Activated CD4-positive, alpha-beta T cell treated with anti-CD3 and anti-CD28 coated beads, Interleukin-2, amount 10 ng/mL, durations not matched to agents 7 days and 5 days (primary cell): ENCODE data around the gene S100A5. TPM values are rescaled to one million over a fixed set of nuclear protein-coding genes. Genes with fewer than 3 reads are reported as not detected.
"Not testable (repeated sequence)": the region's sequence is repeated elsewhere in the genome, so short reads cannot be mapped to it uniquely, and the experiment has no call there.

ENCODE experiments used
- CTCF ChIA-PET: fragments of 350-600 bp; sonication (Branson Sonifier 250); formaldehyde crosslinking; loops from one replicate; lab custom pipeline; 2021; ENCODE audit warnings: antibody characterized with exemption; lab: Charles Lee
- POLR2A ChIA-PET: fragments of 350-600 bp; sonication (Branson Sonifier 250); formaldehyde crosslinking; loops from one replicate; lab custom pipeline; 2021; ENCODE audit warnings: antibody characterized with exemption; lab: Charles Lee
- DNase-seq: peaks from one replicate; pipeline ENCODE4 v3.0.0-alpha.2; 2020
- H3K27ac Mint-ChIP-seq: one replicate; pipeline ENCODE4 v1.8.0; 2021; ENCODE audit warnings: mild to moderate bottlenecking, moderate library complexity, mixed read lengths
- H3K27me3 Mint-ChIP-seq: one replicate; pipeline ENCODE4 v1.8.0; 2021; ENCODE audit warnings: mixed read lengths
- H3K36me3 Mint-ChIP-seq: one replicate; pipeline ENCODE4 v1.8.0; 2021; ENCODE audit warnings: low read depth, mixed read lengths
- H3K4me1 Mint-ChIP-seq: one replicate; pipeline ENCODE4 v1.8.0; 2021; ENCODE audit warnings: mixed read lengths
- H3K4me3 Mint-ChIP-seq: one replicate; pipeline ENCODE4 v1.8.0; 2021; ENCODE audit warnings: mild to moderate bottlenecking, moderate library complexity, mixed read lengths
- H3K9me3 Mint-ChIP-seq: one replicate; pipeline ENCODE4 v1.8.0; 2021; ENCODE audit warnings: mixed read lengths
- total RNA-seq, 2 experiments: library from RNA; stranded (reverse); gene quantifications; one replicate each; pipeline ENCODE4 v1.2.3, GENCODE V29; 2021

The S100A5 gene
- total RNA-seq, 2 experiments from 2014 or later = 3.0 to 3.8 TPM

DNA sequence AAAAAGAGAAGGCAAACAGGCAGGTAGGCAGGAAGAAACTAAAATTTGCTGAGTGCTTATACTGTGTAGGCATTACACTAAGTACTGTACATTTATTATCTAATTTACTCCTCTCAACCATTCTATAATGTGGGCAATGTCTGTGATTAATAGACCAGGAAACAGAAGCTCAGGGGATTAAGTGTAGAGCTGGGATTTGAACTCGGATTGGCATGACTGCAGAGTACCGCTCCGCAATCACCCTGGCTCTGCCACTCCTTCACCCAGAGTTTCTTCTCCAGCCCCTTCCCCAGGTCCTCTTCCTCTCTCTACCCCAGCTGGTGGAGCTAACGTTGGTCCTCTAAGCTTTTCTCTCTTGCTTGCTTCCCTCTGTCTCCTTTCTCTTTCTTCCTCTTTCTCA, 36.4 kb upstream of the S100A5 start:
- H3K9me3 Mint-ChIP-seq = no peaks in the 10 kb centered on the region
- ChIA-PET CTCF (interaction anchor here (0.6 to 2.8 kb wide), 5 partner anchors 9 to 57 kb away, joined by 3 to 13 read pairs (median 4); partner anchors contain the start of gene CHTOP), POLR2A (no interaction called here)
- peaks cover 19% of the 10 kb centered on the region for H3K4me1 Mint-ChIP-seq
- no peak for DNase-seq
- H3K4me3 Mint-ChIP-seq = no peak overlapping the region
- H3K36me3 Mint-ChIP-seq = no peaks in the 10 kb centered on the region
- no peak overlapping the region for H3K27ac Mint-ChIP-seq
- H3K27me3 Mint-ChIP-seq = peaks cover 30% of the 10 kb centered on the region

DNA sequence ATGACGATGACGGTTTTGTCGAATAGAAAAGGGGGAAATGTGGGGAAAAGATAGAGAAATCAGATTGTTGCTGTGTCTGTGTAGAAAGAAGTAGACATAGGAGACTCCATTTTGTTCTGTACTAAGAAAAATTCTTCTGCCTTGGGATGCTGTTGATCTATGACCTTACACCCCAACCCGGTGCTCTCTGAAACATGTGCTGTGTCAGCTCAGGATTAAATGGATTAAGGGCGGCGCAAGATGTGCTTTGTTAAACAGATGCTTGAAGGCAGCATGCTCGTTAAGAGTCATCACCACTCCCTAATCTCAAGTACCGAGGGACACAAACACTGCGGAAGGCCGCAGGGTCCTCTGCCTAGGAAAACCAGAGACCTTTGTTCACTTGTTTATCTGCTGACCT, 34.8 kb upstream of the S100A5 start:
- CTCF ChIA-PET = interaction anchor here (2.8 kb wide), 1 partner anchor 43 kb away, joined by 13 read pairs; no protein-coding TSS in a partner anchor
- DNase-seq, POLR2A ChIA-PET, H3K27ac Mint-ChIP-seq, H3K4me3 Mint-ChIP-seq, H3K9me3 Mint-ChIP-seq, H3K36me3 Mint-ChIP-seq: not testable (repeated sequence)
- peaks cover 25% of the 10 kb centered on the region for H3K4me1 Mint-ChIP-seq
- H3K27me3 Mint-ChIP-seq = peaks cover 30% of the 10 kb centered on the region

DNA sequence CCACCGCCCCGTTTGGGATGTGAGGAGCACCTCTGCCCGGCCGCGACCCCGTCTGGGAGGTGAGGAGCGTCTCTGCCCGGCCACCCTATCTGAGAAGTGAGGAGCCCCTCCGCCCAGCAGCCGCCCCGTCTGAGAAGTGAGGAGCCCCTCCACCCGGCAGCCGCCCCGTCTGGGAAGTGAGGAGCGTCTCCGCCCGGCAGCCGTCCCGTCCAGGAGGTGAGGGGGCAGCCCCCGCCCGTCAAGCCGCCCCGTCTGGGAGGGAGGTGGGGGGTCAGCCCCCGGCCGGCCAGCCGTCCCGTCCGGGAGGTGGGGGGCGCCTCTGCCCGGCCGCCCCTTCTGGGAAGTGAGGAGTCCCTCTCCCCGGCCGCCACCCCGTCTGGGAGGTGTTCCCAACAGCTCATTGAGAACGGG, 34.4 kb upstream of the S100A5 start:
- H3K27me3 Mint-ChIP-seq = peaks cover 30% of the 10 kb centered on the region
- H3K4me1 Mint-ChIP-seq = peaks cover 25% of the 10 kb centered on the region
- DNase-seq, H3K36me3 Mint-ChIP-seq, H3K9me3 Mint-ChIP-seq, H3K27ac Mint-ChIP-seq, CTCF ChIA-PET, POLR2A ChIA-PET, H3K4me3 Mint-ChIP-seq: not testable (repeated sequence)

DNA sequence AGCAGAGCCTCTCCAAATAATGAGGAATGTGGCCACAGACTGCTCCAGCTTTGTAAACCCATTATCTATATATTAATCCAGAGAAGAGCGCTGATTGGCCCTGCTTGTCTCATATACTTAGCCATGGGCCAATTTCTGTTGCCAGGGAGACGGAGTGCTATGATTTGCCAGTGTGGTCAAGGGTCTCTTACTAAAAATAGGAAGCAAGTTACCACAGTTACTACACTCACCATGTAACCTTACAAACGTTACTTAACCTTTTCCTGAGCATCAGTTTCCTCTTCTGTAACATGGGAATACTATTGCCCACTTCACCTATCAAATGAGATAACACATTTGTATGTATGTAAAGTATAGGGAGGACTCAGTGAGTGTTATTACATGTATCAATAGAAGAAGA, 32.6 kb upstream of the S100A5 start:
- DNase-seq = no peak
- Mint-ChIP-seq H3K36me3 (no peaks in the 10 kb centered on the region), H3K4me1 (peaks cover 34% of the 10 kb centered on the region), H3K4me3 (no peak overlapping the region), H3K27me3 (peaks cover 19% of the 10 kb centered on the region), H3K9me3 (no peaks in the 10 kb centered on the region), H3K27ac (no peak overlapping the region)
- POLR2A ChIA-PET = no interaction called here
- CTCF ChIA-PET = interaction anchor here (0.7 to 6.7 kb wide), 13 partner anchors 8 to 75 kb away, joined by 3 to 99 read pairs (median 7); partner anchors contain the start of genes S100A14, S100A5 and S100A6

DNA sequence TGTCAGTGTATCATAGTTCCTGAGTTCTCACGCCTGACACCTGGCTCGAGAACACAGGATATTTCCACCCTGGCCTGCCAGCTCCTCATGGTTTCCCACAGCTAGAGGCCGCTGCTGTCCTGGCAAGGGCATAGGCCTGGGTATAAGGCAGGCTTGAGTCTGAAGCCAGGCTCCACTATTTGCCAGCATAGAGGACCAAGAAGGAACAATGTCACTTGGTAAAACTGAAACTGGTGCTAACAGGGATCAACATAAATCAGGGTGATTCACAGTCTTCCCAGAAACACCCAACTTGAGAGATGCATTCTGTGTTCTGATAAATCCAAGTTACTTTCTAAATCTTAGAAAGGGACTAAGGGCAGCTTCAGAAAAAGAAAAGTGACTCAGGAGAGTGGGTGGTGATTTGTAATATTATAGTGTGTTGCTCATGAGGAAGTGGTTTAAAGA, 31.9 kb upstream of the S100A5 start:
- peak; percentile 68 for DNase-seq
- ChIA-PET CTCF (interaction anchor here (0.7 to 6.7 kb wide), 19 partner anchors 9 to 140 kb away, joined by 3 to 99 read pairs (median 4); partner anchors contain the start of genes S100A14, S100A5 and S100A6), POLR2A (no interaction called here)
- Mint-ChIP-seq H3K27ac (peak overlapping the region; percentile 32), H3K9me3 (no peaks in the 10 kb centered on the region), H3K4me3 (no peak overlapping the region), H3K36me3 (no peaks in the 10 kb centered on the region), H3K27me3 (peaks cover 11% of the 10 kb centered on the region), H3K4me1 (peaks cover 38% of the 10 kb centered on the region)

DNA sequence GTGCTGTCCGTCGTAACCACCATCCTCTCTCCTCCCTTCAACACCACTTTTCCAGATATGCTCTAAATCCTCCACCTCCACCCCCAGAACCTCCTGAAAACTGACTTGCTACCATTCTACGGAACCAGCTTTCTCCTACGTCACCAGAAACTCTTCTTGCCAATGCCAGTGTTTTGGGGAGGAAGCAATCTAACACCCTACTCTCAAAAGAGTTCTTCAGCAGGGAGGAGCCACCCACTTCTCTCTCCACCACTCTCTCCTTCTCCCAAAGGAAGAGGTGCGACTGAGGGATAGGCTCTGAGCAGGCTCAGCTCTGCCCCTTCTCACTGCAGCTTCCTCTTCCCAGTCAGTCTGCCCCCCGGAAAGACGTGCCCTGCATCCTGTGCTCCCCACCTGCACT, 31.0 kb upstream of the S100A5 start:
- CTCF ChIA-PET = interaction anchor here (0.7 to 6.7 kb wide), 15 partner anchors 8 to 178 kb away, joined by 3 to 99 read pairs (median 4); partner anchors contain the start of genes S100A14 and S100A6
- no peak for DNase-seq
- Mint-ChIP-seq H3K4me3 (no peak overlapping the region), H3K27ac (no peak overlapping the region), H3K9me3 (no peaks in the 10 kb centered on the region), H3K4me1 (peaks cover 41% of the 10 kb centered on the region), H3K27me3 (peaks cover 4% of the 10 kb centered on the region), H3K36me3 (no peaks in the 10 kb centered on the region)
- POLR2A ChIA-PET = no interaction called here

DNA sequence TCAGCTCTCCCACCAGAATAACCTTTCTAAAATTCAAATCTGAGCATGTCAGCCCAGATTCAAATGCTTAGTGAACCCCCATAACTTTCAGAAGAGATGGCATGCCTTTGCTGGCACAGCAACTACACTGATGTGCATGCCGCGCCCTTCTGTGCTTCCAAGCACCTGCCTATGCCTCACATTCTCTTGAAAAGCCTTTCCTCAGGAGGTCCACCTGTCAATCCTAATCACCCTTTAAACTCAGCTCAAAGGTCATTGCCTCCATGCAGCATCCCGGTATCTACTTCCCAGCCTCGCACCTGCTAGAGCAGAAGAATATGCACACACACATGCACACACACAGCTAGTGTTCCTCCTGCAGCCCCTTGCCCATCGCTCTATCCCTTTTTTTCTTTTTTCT, 30.1 kb upstream of the S100A5 start:
- Mint-ChIP-seq H3K27me3 (no peaks in the 10 kb centered on the region), H3K4me3 (no peak overlapping the region), H3K27ac (peak overlapping the region; percentile 77), H3K36me3 (no peaks in the 10 kb centered on the region), H3K4me1 (peaks cover 48% of the 10 kb centered on the region), H3K9me3 (no peaks in the 10 kb centered on the region)
- CTCF ChIA-PET = interaction anchor here (0.7 to 6.7 kb wide), 7 partner anchors 19 to 178 kb away, joined by 3 to 99 read pairs (median 4); partner anchors contain the start of genes S100A5 and S100A6
- no peak for DNase-seq
- POLR2A ChIA-PET = no interaction called here

DNA sequence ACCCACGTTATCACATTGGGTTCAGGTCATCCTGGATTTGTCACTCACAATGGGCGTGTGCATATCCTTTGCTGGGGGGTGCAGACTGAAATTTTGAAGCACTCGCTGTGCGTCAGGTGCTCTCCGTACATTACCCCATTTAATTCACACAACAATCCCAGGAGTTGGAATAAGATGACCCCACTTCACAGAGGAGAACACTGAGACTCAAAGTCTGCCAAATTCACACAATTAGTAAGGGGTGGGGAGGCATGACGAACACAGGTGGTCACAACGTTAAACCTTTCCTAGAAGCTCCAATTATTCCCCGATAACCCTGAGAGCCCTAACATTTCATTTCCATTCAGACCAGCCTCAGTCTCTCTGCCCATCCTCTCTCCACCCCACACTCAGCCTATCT, 28.7 kb upstream of the S100A5 start:
- CTCF ChIA-PET = interaction anchor here (1.2 to 6.7 kb wide), 7 partner anchors 9 to 49 kb away, joined by 3 to 99 read pairs (median 11); partner anchors contain the start of genes S100A4 and S100A6
- peak overlapping the region; percentile 43 for H3K27ac Mint-ChIP-seq
- no peaks in the 10 kb centered on the region for H3K27me3 Mint-ChIP-seq
- no peak for DNase-seq
- no peaks in the 10 kb centered on the region for H3K36me3 Mint-ChIP-seq
- H3K9me3 Mint-ChIP-seq = no peaks in the 10 kb centered on the region
- H3K4me1 Mint-ChIP-seq = peaks cover 55% of the 10 kb centered on the region
- POLR2A ChIA-PET = no interaction called here
- H3K4me3 Mint-ChIP-seq = no peak overlapping the region

DNA sequence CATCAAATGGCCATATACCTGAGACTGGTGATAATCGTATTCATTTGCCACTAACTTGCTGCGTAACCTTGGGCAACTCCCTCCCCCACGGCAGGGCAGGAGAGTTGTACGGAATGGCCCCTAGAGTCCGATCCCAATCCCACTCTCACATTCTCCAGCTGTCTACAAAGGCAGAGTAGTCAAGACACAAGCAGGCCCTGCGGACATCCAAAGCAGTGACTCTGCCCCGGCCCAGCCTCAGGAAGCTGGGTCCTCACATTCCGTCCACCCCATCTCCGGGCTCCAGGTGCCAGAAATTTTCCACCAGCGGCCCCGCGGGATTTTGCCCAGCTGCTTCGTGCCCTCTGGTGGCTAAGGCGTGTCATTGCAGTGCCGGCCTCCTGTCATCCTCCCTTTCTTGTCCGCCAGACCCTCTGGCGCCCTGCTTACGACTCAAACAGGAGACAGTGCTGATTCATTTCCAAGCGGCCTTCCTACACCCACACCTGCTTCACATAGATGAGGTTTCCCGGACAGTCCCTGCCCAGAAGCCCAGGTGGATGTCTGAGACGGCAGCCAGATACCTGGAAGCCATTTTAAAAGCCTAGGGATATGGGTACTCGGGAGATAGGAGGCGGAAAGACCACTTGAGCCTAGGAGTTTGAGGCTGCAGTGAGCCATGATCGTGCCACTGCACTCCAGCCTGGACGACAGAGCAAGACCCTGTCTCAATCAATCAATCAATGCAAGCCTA, 27.8 kb upstream of the S100A5 start:
- peak overlapping the region; percentile 85 for H3K27ac Mint-ChIP-seq
- no peaks in the 10 kb centered on the region for H3K27me3 Mint-ChIP-seq
- peak; percentile 86 for DNase-seq
- H3K4me3 Mint-ChIP-seq = peak overlapping the region; percentile 60
- peaks cover 55% of the 10 kb centered on the region for H3K4me1 Mint-ChIP-seq
- no peaks in the 10 kb centered on the region for H3K9me3 Mint-ChIP-seq
- POLR2A ChIA-PET = interaction anchor here (1.6 to 1.7 kb wide), 2 partner anchors 23 to 36 kb away, joined by 3 to 6 read pairs; partner anchors contain the start of gene S100A4
- CTCF ChIA-PET = interaction anchor here (0.5 to 6.7 kb wide), 29 partner anchors 10 to 759 kb away, joined by 3 to 99 read pairs (median 4); partner anchors contain the start of genes CHTOP, S100A13, S100A3 and S100A4
- no peaks in the 10 kb centered on the region for H3K36me3 Mint-ChIP-seq

DNA sequence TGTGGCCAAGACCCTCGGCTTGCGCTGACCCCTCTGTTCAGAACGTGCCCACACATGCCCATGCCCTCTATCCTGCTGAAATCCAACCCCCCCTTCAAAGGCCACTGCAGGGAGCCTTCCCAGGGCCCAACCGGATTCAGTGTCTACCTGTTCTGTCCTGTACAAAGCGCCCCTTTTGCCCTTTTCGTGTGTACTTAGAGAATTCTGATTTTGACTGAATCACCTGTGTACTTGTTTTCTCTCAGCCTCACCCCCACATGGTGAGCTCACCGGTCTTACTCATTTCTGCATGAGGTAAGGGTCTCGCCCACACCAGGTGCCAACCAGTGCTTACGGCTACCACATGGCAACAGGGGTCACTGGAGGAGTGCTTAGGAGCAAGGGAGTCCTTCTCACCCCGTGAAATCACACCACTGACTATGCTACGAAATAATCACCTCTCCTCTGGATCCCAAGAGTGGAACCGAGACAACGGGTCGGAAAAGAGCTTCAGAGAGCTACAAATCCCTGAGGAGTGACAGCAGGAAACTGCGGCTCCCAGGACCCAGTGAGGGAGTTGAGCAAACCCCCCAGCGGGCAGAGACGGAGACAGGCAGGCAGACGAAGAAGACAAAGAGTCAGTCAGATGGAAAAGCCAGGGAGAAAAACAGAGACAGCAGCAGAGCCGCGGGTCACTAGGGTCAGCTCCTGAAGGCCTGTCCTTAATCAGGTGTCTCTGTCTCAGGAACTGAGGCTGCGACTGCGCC, 27.1 kb upstream of the S100A5 start:
- H3K4me1 Mint-ChIP-seq = peaks cover 49% of the 10 kb centered on the region
- no peaks in the 10 kb centered on the region for H3K36me3 Mint-ChIP-seq
- no peaks in the 10 kb centered on the region for H3K9me3 Mint-ChIP-seq
- DNase-seq = no peak
- CTCF ChIA-PET = interaction anchor here (0.5 to 6.7 kb wide), 27 partner anchors 10 to 759 kb away, joined by 3 to 99 read pairs (median 4); partner anchors contain the start of genes CHTOP, S100A13, S100A3 and S100A4
- POLR2A ChIA-PET = interaction anchor here (1.6 to 1.7 kb wide), 2 partner anchors 23 to 35 kb away, joined by 3 to 6 read pairs; partner anchors contain the start of gene S100A4
- no peak overlapping the region for H3K4me3 Mint-ChIP-seq
- H3K27me3 Mint-ChIP-seq = no peaks in the 10 kb centered on the region
- peak overlapping the region; percentile 84 for H3K27ac Mint-ChIP-seq

DNA sequence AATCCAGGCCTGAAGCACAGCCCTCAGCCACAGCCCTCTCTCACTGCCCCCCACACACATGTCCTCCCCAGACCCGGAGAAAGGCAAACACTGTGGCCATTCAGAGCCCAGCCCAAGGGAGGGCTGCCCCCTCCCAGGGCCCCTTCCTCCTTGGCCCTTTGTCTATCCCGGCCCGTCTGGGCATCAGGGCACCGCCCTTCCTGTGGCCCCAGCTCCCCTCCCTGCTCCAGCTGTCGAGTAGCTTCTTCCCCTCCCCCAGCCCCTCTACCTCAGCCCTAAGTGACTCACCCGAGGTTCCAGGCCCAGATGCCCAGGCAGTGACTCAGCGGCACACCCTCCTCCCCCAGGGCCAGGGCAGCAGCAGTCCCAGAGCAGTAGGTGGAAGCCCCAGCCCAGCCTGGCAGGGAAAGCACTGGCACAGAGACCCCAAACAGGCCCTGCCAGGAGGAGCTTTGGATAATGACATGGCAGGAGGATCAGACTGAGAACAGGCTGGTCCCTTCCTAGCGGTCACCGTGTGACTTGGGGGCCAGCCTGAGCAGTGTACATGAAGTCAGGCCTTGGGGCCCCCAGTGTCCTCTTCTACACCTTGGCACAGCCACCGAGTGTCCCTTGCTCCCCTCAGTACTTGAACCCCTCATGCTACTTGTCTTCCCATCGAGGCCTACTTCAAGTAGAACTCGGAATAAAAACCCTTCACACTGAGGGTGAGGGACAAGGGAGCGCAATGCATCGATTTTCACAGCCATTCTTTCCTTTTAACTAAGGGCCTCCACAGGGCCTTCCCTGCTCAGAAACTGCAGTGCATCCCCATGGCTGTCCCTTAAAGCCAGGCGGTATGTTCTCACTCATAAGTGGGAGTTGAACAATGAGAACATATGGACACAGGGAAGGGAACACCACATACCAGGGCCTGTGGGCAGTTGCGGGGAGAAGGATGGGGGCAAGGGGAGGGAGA, 26.0 kb upstream of the S100A5 start:
- peaks cover 41% of the 10 kb centered on the region for H3K4me1 Mint-ChIP-seq
- ChIA-PET POLR2A (interaction anchor here (0.6 to 1.9 kb wide), 3 partner anchors 22 to 134 kb away, joined by 5 to 8 read pairs (median 7); partner anchors contain the start of gene S100A4), CTCF (interaction anchor here (0.9 to 3.6 kb wide), 8 partner anchors 14 to 57 kb away, joined by 3 to 16 read pairs (median 9); partner anchors contain the start of genes S100A4, S100A5 and S100A6)
- H3K9me3 Mint-ChIP-seq = no peaks in the 10 kb centered on the region
- peak overlapping the region; percentile 99 for H3K27ac Mint-ChIP-seq
- peak; percentile 80 for DNase-seq
- no peaks in the 10 kb centered on the region for H3K36me3 Mint-ChIP-seq
- no peaks in the 10 kb centered on the region for H3K27me3 Mint-ChIP-seq
- peak overlapping the region; percentile 25 for H3K4me3 Mint-ChIP-seq
